Coronary artery (tissue), 2 donors: ENCODE data around the gene PML.

Source experiments
- DNase-seq: peaks from one replicate; pipeline ENCODE4 v3.0.0-alpha.2; 2017; ENCODE audit warnings: low spot score
- H3K27ac ChIP-seq, 2 donors: fragments of 200-600 bp; sonication (generic); one replicate each; pipeline ENCODE4 v1.5.1; 2016 to 2019
- H3K4me3 ChIP-seq: fragments of 200-600 bp; sonication (generic); 2 replicates; pipeline ENCODE4 v1.5.1; 2016; ENCODE audit warnings: mild to moderate bottlenecking, moderate library complexity
- CTCF ChIP-seq: fragments of 200-600 bp; sonication (generic); IDR thresholded peaks from one replicate; pipeline ENCODE4 v1.5.1; 2019; ENCODE audit warnings: antibody characterized with exemption

The PML gene

GRCh38 chr15:73952913-73953750, 41.4 kb upstream of the PML start:
- Histone ChIP-seq H3K4me3 (no peak overlapping the region), H3K27ac (peak overlapping the region; percentile 97 to 99)
- no peak for TF ChIP-seq CTCF
- DNase-seq, result no peak

- Histone ChIP-seq H3K27ac (peak overlapping the region in 1 of 2 donors; percentile 99), H3K4me3 (no peak overlapping the region)
- no peak for DNase-seq
- no peak for TF ChIP-seq CTCF
Measured at GRCh38 chr15:73954188-73955145, 40.0 kb upstream of the PML start.

DNA sequence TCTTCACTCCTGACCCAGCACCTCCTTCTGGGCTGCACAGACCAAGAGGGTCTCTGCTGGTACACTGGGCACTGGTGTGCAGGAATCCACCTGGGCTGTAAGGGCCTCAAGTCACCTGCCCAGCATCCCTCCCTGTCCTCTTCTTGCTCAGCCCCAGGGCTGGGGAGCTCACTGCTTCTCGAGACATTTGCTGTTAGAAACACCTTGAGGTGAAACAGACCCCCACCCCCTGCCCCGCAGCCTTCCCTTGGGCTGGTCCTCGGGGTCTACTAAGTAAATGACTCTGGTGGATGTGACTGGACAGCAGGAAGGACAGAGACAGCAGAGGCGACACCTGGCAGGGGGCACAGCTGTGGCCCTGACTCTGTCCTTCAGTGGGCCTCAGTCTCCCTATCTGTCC, 39.2 kb upstream of the PML start:
- DNase-seq, result peak; percentile 71
- no peak for TF ChIP-seq CTCF
- Histone ChIP-seq H3K27ac (peak overlapping the region in 1 of 2 donors; percentile 15), H3K4me3 (no peak overlapping the region)

DNA sequence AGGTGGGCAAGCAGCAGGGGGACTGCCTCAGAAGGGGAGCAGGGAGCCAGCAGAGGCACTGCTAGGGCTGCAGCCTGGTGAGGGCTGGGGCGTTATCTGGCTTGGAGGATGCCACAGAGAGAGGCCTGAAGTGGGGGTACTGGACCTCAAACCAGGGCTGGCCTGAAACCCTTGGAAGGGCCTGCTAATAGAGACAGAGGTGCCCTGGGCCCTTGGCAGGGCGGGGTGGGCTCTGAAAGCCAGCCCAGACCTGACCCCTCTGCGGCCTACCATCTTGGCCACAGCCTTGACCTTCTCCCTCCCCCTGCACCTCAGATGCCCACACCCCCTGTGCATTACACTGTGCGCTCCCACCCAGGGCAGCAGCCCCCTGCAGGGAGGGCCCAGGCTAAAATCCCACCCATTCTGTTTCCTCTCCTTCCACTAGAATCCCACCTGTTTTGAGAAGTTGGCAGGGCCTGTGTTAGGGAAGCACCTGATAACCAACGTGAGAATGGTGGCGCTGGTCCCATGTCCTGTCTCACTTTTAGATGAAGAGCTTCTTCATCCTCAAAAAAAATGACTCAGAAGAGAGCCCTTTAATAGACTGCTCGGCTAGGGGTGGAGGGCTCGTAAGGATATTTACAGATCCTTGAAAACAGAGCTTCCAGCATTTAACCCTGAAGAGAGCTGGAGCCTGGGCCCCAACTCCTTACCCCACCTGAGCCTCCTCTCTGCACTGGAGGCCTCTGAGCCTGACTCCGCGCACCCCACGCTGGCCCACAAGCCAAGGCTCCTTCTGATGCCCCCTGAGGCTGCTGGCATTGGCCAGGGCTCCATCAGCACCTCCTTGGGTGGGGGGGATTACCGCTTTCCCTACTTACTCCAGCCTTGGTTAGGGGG, 38.4 kb upstream of the PML start:
- Histone ChIP-seq H3K27ac (peak overlapping the region in 1 of 2 donors; percentile 54), H3K4me3 (no peak overlapping the region)
- TF ChIP-seq CTCF, result no peak
- DNase-seq, result peak; percentile 67

DNA sequence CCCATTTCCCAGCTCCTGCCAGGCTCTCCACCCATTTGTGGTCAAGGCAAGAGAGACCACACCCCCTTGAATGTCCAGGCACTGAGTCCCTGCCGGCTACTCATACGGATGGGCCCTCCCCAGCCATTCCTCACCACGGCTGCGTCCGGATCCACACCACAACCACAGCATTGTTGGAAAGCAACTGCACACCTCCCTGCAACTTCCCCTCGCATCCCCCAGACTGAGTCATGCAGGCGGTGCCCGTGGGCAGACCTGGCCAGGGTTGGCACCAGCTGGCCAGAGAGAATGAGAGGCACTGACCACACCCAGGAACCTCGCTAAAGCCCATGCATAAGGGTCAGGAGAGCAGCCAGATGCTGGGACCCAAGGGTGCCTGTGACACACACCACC, 37.8 kb upstream of the PML start:
- no peak for TF ChIP-seq CTCF
- H3K4me3 ChIP-seq, result no peak overlapping the region
- peak overlapping the region in 1 of 2 donors; percentile 54 for H3K27ac ChIP-seq
- DNase-seq, result peak; percentile 79

DNA sequence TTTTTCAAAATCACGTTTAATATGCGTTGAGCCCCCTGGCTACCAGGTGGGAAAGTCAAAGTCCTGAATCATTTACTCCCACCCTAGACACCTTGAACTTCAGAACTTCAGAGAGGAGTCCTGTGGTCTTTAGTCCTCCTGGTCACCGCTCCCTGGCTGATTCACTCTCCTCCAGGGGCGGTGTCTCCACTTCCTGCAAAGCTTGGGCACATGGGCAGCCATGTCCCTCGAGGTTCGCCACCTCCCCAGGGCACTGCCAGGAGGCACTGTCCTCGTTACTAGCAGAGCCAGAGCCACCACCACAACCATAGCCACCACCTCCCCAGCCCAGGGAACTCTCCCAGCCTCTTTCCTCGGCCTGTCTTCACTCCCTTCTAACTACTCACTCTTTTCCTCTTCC, 37.2 kb upstream of the PML start:
- DNase-seq, result peak; percentile 73
- no peak for TF ChIP-seq CTCF
- H3K4me3 ChIP-seq, result no peak overlapping the region
- peak overlapping the region in 1 of 2 donors; percentile 54 for H3K27ac ChIP-seq
